Type B pancreatic cell (in vitro differentiated cells): ENCODE results near the gene DOC2B. TPM values are rescaled to one million over a fixed set of nuclear protein-coding genes. Genes with fewer than 3 reads are reported as not detected.

Experiments
- DNase-seq: peaks from one replicate; pipeline ENCODE4 v3.0.0; 2021; ENCODE audit warnings: mixed read lengths; ENCODE audit not compliant: unreplicated experiment; ENCODE audit errors: extremely low spot score
- H3K27ac Mint-ChIP-seq: 2 replicates; pipeline ENCODE4 v1.8.0; 2021; ENCODE audit warnings: mild to moderate bottlenecking, mixed read lengths
- H3K27me3 Mint-ChIP-seq: 2 replicates; pipeline ENCODE4 v1.8.0; 2021; ENCODE audit warnings: mixed read lengths
- H3K36me3 Mint-ChIP-seq: 2 replicates; pipeline ENCODE4 v1.8.0; 2021; ENCODE audit warnings: mixed read lengths
- H3K4me1 Mint-ChIP-seq: one replicate; pipeline ENCODE4 v1.8.0; 2021; ENCODE audit warnings: mixed read lengths; ENCODE audit not compliant: unreplicated experiment
- H3K4me3 Mint-ChIP-seq: 2 replicates; pipeline ENCODE4 v1.8.0; 2021; ENCODE audit warnings: mild to moderate bottlenecking, mixed read lengths
- H3K9me3 Mint-ChIP-seq: 2 replicates; pipeline ENCODE4 v1.8.0; 2021; ENCODE audit warnings: mixed read lengths
- total RNA-seq: library from RNA; stranded (reverse); gene quantifications from 2 replicates; pipeline ENCODE4 v1.2.1, GENCODE V29; 2021; ENCODE audit warnings: low replicate concordance
- TF ChIP-seq, protein P1 (sequence below): fragments of 200-600 bp; sonication (generic); conservative IDR thresholded peaks from 2 replicates; pipeline ENCODE4 v1.5.0; 2021; ENCODE audit warnings: antibody characterized with exemption, mild to moderate bottlenecking

The DOC2B gene
- total RNA-seq, 1 donor from 2014 or later = 6.3 TPM

DNA sequence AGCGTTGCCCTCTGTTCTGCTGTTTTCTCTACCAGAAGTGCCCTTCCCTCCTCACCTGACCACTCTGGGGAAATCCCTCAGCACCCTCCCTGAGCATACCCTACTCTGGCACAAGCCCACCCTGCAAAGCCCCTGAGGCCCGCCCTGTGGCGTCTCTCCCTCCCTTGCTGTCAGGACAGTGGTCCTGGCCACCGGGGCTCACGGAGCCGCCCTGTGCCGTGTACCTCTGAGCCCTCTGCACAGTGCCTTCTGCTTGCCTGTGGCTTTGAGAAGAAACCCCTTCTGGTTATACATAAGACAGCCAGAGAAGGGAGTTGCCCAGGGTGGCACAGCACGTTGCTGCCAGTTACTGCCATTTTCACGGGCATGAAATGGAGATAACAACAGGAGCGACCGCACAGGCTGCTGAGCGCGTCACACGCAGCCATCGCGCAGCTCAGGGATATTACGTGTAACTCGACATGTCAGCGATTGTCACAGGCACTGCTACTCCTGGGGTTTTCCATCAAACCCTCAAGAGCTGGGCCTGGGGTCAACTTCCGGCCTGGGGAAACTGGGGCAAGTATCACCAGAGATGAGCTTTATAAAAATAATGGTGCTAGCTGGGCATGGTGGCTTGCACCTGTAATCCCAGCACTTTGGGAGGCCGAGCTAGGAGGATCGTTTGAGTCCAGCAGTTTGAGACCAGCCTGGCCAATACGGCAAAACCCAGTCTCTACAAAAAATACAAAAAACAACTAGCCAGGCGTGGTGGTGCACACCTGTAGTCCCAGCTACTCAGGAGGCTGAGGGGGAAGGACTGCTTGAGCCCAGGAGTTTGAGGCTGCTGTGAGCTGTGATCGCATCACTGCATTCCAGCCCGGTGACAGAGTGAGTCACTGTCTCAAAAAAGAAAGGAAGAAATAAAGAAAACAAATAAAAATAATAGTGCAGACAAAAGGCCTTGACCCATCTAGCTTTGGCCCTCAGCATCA, 29.3 kb downstream of the DOC2B start:
- peak; percentile 36 for DNase-seq
- no peak overlapping the region for H3K27ac Mint-ChIP-seq
- no peaks in the 10 kb centered on the region for H3K9me3 Mint-ChIP-seq
- no peaks in the 10 kb centered on the region for H3K27me3 Mint-ChIP-seq
- no peaks in the 10 kb centered on the region for H3K36me3 Mint-ChIP-seq
- no peaks in the 10 kb centered on the region for H3K4me1 Mint-ChIP-seq
- H3K4me3 Mint-ChIP-seq = no peak overlapping the region
- TF ChIP-seq, protein P1, sequence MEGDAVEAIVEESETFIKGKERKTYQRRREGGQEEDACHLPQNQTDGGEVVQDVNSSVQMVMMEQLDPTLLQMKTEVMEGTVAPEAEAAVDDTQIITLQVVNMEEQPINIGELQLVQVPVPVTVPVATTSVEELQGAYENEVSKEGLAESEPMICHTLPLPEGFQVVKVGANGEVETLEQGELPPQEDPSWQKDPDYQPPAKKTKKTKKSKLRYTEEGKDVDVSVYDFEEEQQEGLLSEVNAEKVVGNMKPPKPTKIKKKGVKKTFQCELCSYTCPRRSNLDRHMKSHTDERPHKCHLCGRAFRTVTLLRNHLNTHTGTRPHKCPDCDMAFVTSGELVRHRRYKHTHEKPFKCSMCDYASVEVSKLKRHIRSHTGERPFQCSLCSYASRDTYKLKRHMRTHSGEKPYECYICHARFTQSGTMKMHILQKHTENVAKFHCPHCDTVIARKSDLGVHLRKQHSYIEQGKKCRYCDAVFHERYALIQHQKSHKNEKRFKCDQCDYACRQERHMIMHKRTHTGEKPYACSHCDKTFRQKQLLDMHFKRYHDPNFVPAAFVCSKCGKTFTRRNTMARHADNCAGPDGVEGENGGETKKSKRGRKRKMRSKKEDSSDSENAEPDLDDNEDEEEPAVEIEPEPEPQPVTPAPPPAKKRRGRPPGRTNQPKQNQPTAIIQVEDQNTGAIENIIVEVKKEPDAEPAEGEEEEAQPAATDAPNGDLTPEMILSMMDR = no peak

DNA sequence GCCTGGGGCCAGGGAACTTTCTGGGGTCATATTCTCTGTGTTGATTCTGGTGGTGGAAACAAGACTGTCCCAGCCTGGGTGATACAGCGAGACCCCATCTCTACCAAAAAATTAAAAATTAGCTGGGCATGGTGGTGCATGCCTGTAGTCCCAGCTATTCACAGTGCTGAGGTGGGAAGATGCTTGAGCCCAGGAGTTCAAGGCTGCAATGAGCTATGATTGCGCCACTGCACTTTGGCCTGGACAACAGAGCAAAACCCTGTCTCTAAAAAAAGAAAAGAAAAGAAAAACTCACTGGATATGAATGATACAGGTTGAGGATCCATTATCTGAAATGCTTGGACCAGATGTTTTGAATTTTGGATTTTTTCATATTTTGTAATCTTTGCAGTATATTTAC, 30.4 kb downstream of the DOC2B start:
- H3K9me3 Mint-ChIP-seq = no peaks in the 10 kb centered on the region
- TF ChIP-seq, protein P1 = no peak
- H3K4me3 Mint-ChIP-seq = no peak overlapping the region
- no peaks in the 10 kb centered on the region for H3K4me1 Mint-ChIP-seq
- H3K36me3 Mint-ChIP-seq = no peaks in the 10 kb centered on the region
- no peaks in the 10 kb centered on the region for H3K27me3 Mint-ChIP-seq
- H3K27ac Mint-ChIP-seq = no peak overlapping the region
- no peak for DNase-seq

DNA sequence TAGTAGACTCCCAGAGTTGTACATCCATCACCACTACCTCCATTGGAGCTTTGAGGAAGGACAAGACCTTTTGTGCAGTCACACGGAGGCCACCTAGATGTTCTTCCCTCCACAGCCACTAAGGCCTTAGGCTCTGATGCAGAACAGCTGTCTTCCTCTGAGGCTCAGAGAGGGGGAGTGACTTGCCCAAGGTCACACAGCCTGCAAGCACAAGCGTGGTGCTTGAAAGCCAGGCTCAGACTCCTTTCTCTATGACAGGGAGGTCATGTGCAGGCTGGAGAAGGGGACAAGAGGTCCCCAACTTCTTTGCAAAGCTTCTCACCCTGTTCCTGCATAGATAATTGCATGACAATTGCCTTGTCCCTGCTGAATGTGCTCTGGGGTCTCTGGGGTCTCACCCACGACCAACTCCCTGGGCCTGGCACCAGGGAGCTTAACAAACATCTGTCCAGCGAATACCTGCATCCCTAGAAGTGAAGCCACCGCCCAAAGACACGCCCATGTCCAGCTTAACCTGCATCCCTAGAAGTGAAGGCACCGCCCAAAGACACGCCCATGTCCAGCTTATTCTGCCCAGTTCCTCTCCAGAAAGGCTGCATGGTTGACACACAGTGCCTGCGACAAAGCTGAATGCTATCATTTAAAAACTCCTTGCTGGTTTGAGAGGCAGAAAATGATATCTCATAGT, 31.4 kb downstream of the DOC2B start:
- no peaks in the 10 kb centered on the region for H3K27me3 Mint-ChIP-seq
- DNase-seq = peak; percentile 34
- H3K4me3 Mint-ChIP-seq = no peak overlapping the region
- no peaks in the 10 kb centered on the region for H3K9me3 Mint-ChIP-seq
- TF ChIP-seq, protein P1 = no peak
- H3K36me3 Mint-ChIP-seq = no peaks in the 10 kb centered on the region
- no peaks in the 10 kb centered on the region for H3K4me1 Mint-ChIP-seq
- no peak overlapping the region for H3K27ac Mint-ChIP-seq

DNA sequence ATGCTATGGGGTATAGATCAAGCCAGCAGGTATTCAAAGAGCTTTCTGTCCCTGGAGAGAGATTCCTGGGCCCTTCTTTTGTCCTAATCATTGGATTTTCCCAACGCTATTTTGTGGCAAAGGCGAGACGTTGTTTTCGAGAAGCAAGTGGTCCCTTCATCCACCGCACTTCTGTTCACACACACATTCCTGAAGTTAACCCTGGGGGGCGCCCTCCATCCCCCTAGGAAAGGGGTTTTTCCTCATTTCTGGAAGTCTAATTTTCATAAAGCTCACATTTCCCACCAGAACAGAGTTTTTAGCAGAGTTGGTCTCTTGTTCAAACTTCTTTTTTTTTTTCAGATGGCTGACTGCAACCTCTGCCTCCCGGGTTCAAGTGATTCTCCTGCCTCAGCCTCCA, 32.2 kb downstream of the DOC2B start:
- H3K4me1 Mint-ChIP-seq = no peaks in the 10 kb centered on the region
- TF ChIP-seq, protein P1 = no peak
- no peaks in the 10 kb centered on the region for H3K27me3 Mint-ChIP-seq
- no peak overlapping the region for H3K4me3 Mint-ChIP-seq
- H3K36me3 Mint-ChIP-seq = no peaks in the 10 kb centered on the region
- H3K9me3 Mint-ChIP-seq = no peaks in the 10 kb centered on the region
- DNase-seq = peak; percentile 43
- H3K27ac Mint-ChIP-seq = no peak overlapping the region

DNA sequence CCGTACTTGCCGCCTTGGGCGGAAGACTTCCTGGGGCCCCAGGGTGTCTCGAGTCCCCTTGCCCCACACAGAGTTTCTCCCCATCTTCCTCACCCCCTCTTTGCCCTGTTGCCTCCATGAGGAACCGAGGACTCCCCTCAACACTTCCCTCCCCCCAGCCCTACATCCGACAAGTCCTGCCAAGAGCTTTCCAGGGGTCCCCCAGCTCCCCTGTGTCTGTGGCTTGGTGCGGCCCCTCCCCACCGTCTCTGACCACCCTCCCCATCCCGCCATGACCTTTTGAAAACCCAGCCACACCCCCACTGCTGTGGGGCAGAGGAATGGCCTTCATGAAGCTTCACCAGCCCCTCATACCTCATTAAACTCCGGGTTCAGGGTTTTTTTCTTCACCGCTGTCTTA, 32.7 kb downstream of the DOC2B start:
- no peaks in the 10 kb centered on the region for H3K4me1 Mint-ChIP-seq
- no peak for DNase-seq

More for the DNA sequence above, 32.7 kb downstream of the DOC2B start:
- H3K4me3 Mint-ChIP-seq = no peak overlapping the region
- no peak overlapping the region for H3K27ac Mint-ChIP-seq
- H3K9me3 Mint-ChIP-seq = no peaks in the 10 kb centered on the region
- H3K36me3 Mint-ChIP-seq = no peaks in the 10 kb centered on the region
- H3K27me3 Mint-ChIP-seq = no peaks in the 10 kb centered on the region
- TF ChIP-seq, protein P1 = no peak
